ENCODE results near the gene CNDP2. TPM values are rescaled to one million over a fixed set of nuclear protein-coding genes. Genes with fewer than 3 reads are reported as not detected.

Gene CNDP2
- total and polyA plus RNA-seq, 2 donors (not counting 1 experiment from before 2014, with no cell fraction given): 121 to 182 TPM

GRCh38 chr18:74530584-74530862 lies 34.4 kb downstream of the CNDP2 start:
- no peak for DNase-seq
- TF ChIP-seq CTCF (IDR thresholded peaks at IDR 0.05): no peak
- CTCF ChIA-PET: interaction anchor here (1.2 kb wide), 1 partner anchor 21 kb away, joined by 3 read pairs; no protein-coding TSS in a partner anchor

GRCh38 chr18:74531043-74531442 lies 34.9 kb downstream of the CNDP2 start:
- ChIA-PET POLR2A (no interaction called here), CTCF (interaction anchor here (1.2 kb wide), 1 partner anchor 21 kb away, joined by 3 read pairs; no protein-coding TSS in a partner anchor)
- ATAC-seq (ENCODE audit: low read depth) (no peak), DNase-seq (no peak)
- Mint-ChIP-seq H3K27ac (no peak overlapping the region), H3K27me3 (peaks cover 3% of the 10 kb centered on the region), H3K4me1 (no peaks in the 10 kb centered on the region), H3K4me3 (no peak overlapping the region), H3K9me3 (ENCODE audit: insufficient read depth) (no peaks in the 10 kb centered on the region)
- H3K27ac ChIP-seq (ENCODE audit: low read length in 2 of 2): no peak overlapping the region
- H3K36me3 ChIP-seq (replicated peaks in 1 of 2; ENCODE audit: control extremely low read depth in 1 of 2, control insufficient read depth in 1 of 2, extremely low read depth in 1 of 2, insufficient read depth in 2 of 2, low read length in 1 of 2): no peaks in the 10 kb centered on the region
- no peaks in the 10 kb centered on the region for H3K79me2 ChIP-seq (ENCODE audit: control insufficient read depth, insufficient read depth, low read length)
- no peak overlapping the region for H3K4me2 ChIP-seq (replicated peaks; ENCODE audit: low read depth, low read length, poor library complexity, severe bottlenecking)
- intact Hi-C loops (cut with micrococcal nuclease): no loop called here
- H3K9me3 ChIP-seq (ENCODE audit: control extremely low read depth in 1 of 3, control insufficient read depth in 2 of 3, insufficient read depth in 1 of 3, low read length in 2 of 3): no peaks in the 10 kb centered on the region
- TF ChIP-seq CTCF (IDR thresholded peaks at IDR 0.05) (no peak), EZH2 (IDR thresholded peaks at IDR 0.05; ENCODE audit: borderline replicate concordance, insufficient read depth, low read depth, low read length, poor library complexity, severe bottlenecking) (no peak)
- H3K27me3 ChIP-seq (replicated peaks in 1 of 4; ENCODE audit: control extremely low read depth in 1 of 4, control insufficient read depth in 3 of 4, insufficient read depth in 4 of 4, low read length in 3 of 4): no peaks in the 10 kb centered on the region
- no peak overlapping the region for H3K9ac ChIP-seq (ENCODE audit: low read length)
- no peak overlapping the region for H2AFZ ChIP-seq (ENCODE audit: insufficient read depth, low read depth, low read length, poor library complexity, severe bottlenecking)
- H4K20me1 ChIP-seq (ENCODE audit: control insufficient read depth, insufficient read depth, low read length, poor library complexity, severe bottlenecking): no peaks in the 10 kb centered on the region
- WGBS (ENCODE audit: insufficient coverage): 95% methylated on average over 6 of the region's 7 CpGs
- no peaks in the 10 kb centered on the region for H3K4me1 ChIP-seq (ENCODE audit: control insufficient read depth in 2 of 2, insufficient read depth in 2 of 2, low read length in 2 of 2)
- H3K4me3 ChIP-seq (ENCODE audit: control extremely low read depth in 1 of 5, extremely low read depth in 1 of 5, insufficient read depth in 1 of 5, low read depth in 2 of 5, low read length in 4 of 5): no peak overlapping the region

More at GRCh38 chr18:74530584-74530862, 34.4 kb downstream of the CNDP2 start:
- Mint-ChIP-seq H3K4me3 (no peak overlapping the region), H3K27me3 (peaks cover 3% of the 10 kb centered on the region), H3K4me1 (no peaks in the 10 kb centered on the region), H3K27ac (no peak overlapping the region), H3K9me3 (ENCODE audit: insufficient read depth) (no peaks in the 10 kb centered on the region)
- Histone ChIP-seq H3K9ac (ENCODE audit: low read length) (no peak overlapping the region), H3K27me3 (replicated peaks in 1 of 4; ENCODE audit: control extremely low read depth in 1 of 4, control insufficient read depth in 3 of 4, insufficient read depth in 4 of 4, low read length in 3 of 4) (no peaks in the 10 kb centered on the region), H3K4me3 (ENCODE audit: control extremely low read depth in 1 of 5, extremely low read depth in 1 of 5, insufficient read depth in 1 of 5, low read depth in 2 of 5, low read length in 4 of 5) (no peak overlapping the region), H2AFZ (ENCODE audit: insufficient read depth, low read depth, low read length, poor library complexity, severe bottlenecking) (no peak overlapping the region), H3K36me3 (replicated peaks in 1 of 2; ENCODE audit: control extremely low read depth in 1 of 2, control insufficient read depth in 1 of 2, extremely low read depth in 1 of 2, insufficient read depth in 2 of 2, low read length in 1 of 2) (no peaks in the 10 kb centered on the region), H3K79me2 (ENCODE audit: control insufficient read depth, insufficient read depth, low read length) (no peaks in the 10 kb centered on the region), H3K4me2 (replicated peaks; ENCODE audit: low read depth, low read length, poor library complexity, severe bottlenecking) (no peak overlapping the region), H3K27ac (ENCODE audit: low read length in 2 of 2) (no peak overlapping the region), H3K4me1 (ENCODE audit: control insufficient read depth in 2 of 2, insufficient read depth in 2 of 2, low read length in 2 of 2) (no peaks in the 10 kb centered on the region), H4K20me1 (ENCODE audit: control insufficient read depth, insufficient read depth, low read length, poor library complexity, severe bottlenecking) (no peaks in the 10 kb centered on the region), H3K9me3 (ENCODE audit: control extremely low read depth in 1 of 3, control insufficient read depth in 2 of 3, insufficient read depth in 1 of 3, low read length in 2 of 3) (no peaks in the 10 kb centered on the region)
- no peak for ATAC-seq (ENCODE audit: low read depth)
- WGBS (ENCODE audit: insufficient coverage): 100% methylated on average over 6 of the region's 6 CpGs
- intact Hi-C loops (cut with micrococcal nuclease): no loop called here
- POLR2A ChIA-PET: no interaction called here

All from B cell (primary cell).